Fibroblast of mammary gland (primary cell): ENCODE measurements around the gene MON2.
"Not testable (repeated sequence)": the region's sequence is repeated elsewhere in the genome, so short reads cannot be mapped to it uniquely, and the experiment has no call there.

Experiments used
- DNase-seq: peaks from one replicate; pipeline ENCODE4 v3.0.0-alpha.2; 2010; ENCODE audit warnings: low read depth
- H3K4me3 ChIP-seq: 2 replicates; pipeline ENCODE4 v1.5.1; 2011; ENCODE audit warnings: low read depth, mild to moderate bottlenecking, low read length, moderate library complexity; ENCODE audit not compliant: control insufficient read depth
- CTCF ChIP-seq: conservative IDR thresholded peaks from 2 replicates; pipeline ENCODE4 v1.5.1; 2011; ENCODE audit warnings: low read depth, low read length, inconsistent platforms; ENCODE audit not compliant: control insufficient read depth, insufficient read depth

MON2 gene

GRCh38 chr12:62481843-62482540 lies 15.4 kb downstream of the MON2 start:
- no peak for TF ChIP-seq CTCF
- no peak overlapping the region for H3K4me3 ChIP-seq
- no peak for DNase-seq

- H3K4me3 ChIP-seq: no peak overlapping the region
- DNase-seq: no peak
- TF ChIP-seq CTCF: no peak
Measured at GRCh38 chr12:62482769-62483168, 16.1 kb downstream of the MON2 start.

GRCh38 chr12:62484233-62484632 lies 17.6 kb downstream of the MON2 start:
- no peak overlapping the region for H3K4me3 ChIP-seq
- TF ChIP-seq CTCF: no peak
- peak; percentile 38 for DNase-seq

- H3K4me3 ChIP-seq: no peak overlapping the region
- no peak for TF ChIP-seq CTCF
- no peak for DNase-seq
Measured at GRCh38 chr12:62505786-62506185, 39.2 kb downstream of the MON2 start.

- DNase-seq: no peak
- TF ChIP-seq CTCF: no peak
- H3K4me3 ChIP-seq: no peak overlapping the region
Measured at GRCh38 chr12:62512901-62513300, 46.3 kb downstream of the MON2 start.

- not testable (repeated sequence) for H3K4me3 ChIP-seq, DNase-seq
Measured at GRCh38 chr12:62514080-62514479, 47.5 kb downstream of the MON2 start.

GRCh38 chr12:62516927-62517326 lies 50.3 kb downstream of the MON2 start:
- no peak for TF ChIP-seq CTCF
- no peak for DNase-seq
- no peak overlapping the region for H3K4me3 ChIP-seq
